WI38 (cell line): ENCODE measurements around the gene SOX10.

Experiments used
- H3K4me3 ChIP-seq: 2 replicates; pipeline ENCODE4 v1.5.1; 2011; ENCODE audit warnings: low read depth, mild to moderate bottlenecking, control low read depth, low read length
- CTCF ChIP-seq: IDR thresholded peaks from 2 replicates; pipeline ENCODE4 v1.5.1; 2012; ENCODE audit warnings: low read depth, mild to moderate bottlenecking, control low read depth, low read length

SOX10 gene

DNA sequence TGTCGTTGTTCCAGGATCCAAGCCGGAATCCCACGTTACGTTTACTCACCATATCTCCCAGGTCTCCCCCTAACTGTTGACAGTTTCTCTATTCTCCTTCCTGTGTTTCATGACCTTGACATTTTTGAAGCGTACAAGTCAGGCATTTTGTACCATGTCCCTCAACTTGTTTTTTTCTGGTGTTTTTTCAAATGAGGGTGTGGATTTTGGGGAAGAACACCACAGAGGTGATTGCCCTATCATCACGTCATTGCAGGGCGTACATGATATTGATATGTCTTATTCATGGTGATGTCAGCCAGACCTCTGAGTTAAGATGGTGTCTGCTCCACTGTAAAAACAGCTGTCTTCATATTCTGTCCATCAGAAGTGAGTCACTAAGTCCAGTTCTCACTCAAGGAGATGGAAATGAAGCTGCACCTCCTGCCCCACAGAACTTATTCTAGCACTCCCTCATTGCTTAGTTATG, 28.3 kb upstream of the SOX10 start:
- TF ChIP-seq CTCF = no peak
- no peak overlapping the region for H3K4me3 ChIP-seq

GRCh38 chr22:38009000-38009806, 24.8 kb upstream of the SOX10 start:
- H3K4me3 ChIP-seq = no peak overlapping the region
- TF ChIP-seq CTCF = no peak

GRCh38 chr22:38007330-38007902, 23.1 kb upstream of the SOX10 start:
- H3K4me3 ChIP-seq = no peak overlapping the region
- no peak for TF ChIP-seq CTCF

- H3K4me3 ChIP-seq = no peak overlapping the region
- no peak for TF ChIP-seq CTCF
Observed at GRCh38 chr22:38006906-38007305, 22.6 kb upstream of the SOX10 start.

DNA sequence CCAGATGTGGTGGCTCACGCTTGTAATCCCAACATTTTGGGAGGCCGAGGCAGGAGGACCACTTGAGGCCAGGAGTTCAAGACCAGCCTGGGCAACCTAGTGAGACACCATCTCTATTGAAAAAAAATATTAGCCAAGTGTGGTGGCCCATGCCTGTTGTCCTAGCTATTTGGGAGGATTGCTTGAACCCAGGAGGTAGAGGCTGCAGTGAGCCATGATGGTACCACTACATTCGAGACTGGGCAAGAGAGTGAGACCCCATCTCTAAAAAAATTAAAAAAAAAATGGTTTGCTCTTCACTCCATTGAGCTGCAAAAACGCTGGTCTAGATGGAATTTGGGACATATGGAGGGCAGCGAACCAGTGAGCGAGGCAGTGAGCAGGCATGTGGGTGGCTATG, 21.6 kb upstream of the SOX10 start:
- no peak for TF ChIP-seq CTCF
- H3K4me3 ChIP-seq = no peak overlapping the region

DNA sequence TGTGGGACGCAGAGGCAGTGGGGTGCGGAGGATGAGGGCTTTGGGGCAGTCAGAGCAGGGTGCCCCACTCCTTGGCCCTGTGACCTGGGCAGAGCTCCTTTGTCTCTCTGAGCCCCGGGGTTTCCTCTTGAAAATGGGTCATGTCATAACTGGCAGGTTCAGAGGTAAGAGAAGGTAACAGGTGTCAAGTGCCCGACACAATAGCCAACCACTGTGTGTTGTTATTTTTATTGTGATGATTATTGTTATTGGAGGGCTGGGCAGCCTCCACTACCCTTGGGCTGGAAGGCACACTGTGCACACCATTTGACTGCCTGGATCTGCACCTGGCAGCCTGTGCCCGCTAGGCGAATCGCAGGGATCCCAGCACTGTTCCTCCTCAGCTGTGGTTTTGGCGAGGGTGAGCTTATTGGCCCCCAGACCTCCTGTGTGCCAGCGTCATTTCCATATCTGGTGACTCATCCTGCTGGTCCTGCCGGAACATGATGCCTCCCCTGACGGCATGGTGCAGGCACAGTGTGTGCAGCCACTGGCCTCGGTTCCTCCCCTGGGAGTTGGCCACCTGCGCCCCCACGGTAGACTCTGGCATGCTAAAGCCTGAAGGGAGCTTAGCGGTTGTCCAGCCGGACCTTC, 15.4 kb upstream of the SOX10 start:
- no peak for TF ChIP-seq CTCF
- H3K4me3 ChIP-seq = no peak overlapping the region

- TF ChIP-seq CTCF = no peak
- no peak overlapping the region for H3K4me3 ChIP-seq
Observed at GRCh38 chr22:37999236-37999635, 14.9 kb upstream of the SOX10 start.
